Activated T-cell treated with anti-CD3 and anti-CD28 coated beads for 1 hour (primary cell): Measurements from ENCODE around the gene APOBEC3A.
A peak's percentile ranks its signal among the peaks of the same experiment; 100 is the strongest.

Source experiments
- DNase-seq: peaks from one replicate; pipeline ENCODE4 v3.0.0-alpha.2; 2020; ENCODE audit warnings: low read depth

The APOBEC3A gene

GRCh38 chr22:38957046-38957770 lies at the start of gene APOBEC3A:
Gene APOBEC3A (plus strand): TSS chr22:38957609. CDS start chr22:38957692, 83 bp downstream.
- DNase-seq = no peak

GRCh38 chr22:38907767-38908166 lies 49.6 kb upstream of the APOBEC3A start:
- no peak for DNase-seq

GRCh38 chr22:38911434-38911833 lies 46.0 kb upstream of the APOBEC3A start:
- DNase-seq = no peak

GRCh38 chr22:38919631-38920190 lies 37.7 kb upstream of the APOBEC3A start:
- no peak for DNase-seq

- DNase-seq = no peak
Measured at GRCh38 chr22:38921120-38921519, 36.3 kb upstream of the APOBEC3A start.

- no peak for DNase-seq
Measured at GRCh38 chr22:38921806-38922205, 35.6 kb upstream of the APOBEC3A start.

- no peak for DNase-seq
Measured at GRCh38 chr22:38923463-38924346, 33.7 kb upstream of the APOBEC3A start.

- no peak for DNase-seq
Measured at GRCh38 chr22:38924347-38924952, 33.0 kb upstream of the APOBEC3A start.

GRCh38 chr22:38925571-38926041 lies 31.8 kb upstream of the APOBEC3A start:
- DNase-seq = no peak

- DNase-seq = peak; percentile 14
Measured at GRCh38 chr22:38927033-38927781, 30.2 kb upstream of the APOBEC3A start.

GRCh38 chr22:38930512-38930911 lies 26.9 kb upstream of the APOBEC3A start:
- no peak for DNase-seq

- DNase-seq = no peak
Measured at GRCh38 chr22:38935023-38935422, 22.4 kb upstream of the APOBEC3A start.

GRCh38 chr22:38935616-38936015 lies 21.8 kb upstream of the APOBEC3A start:
- DNase-seq = no peak

GRCh38 chr22:38936562-38936961 lies 20.8 kb upstream of the APOBEC3A start:
- DNase-seq = no peak

GRCh38 chr22:38937036-38937435 lies 20.4 kb upstream of the APOBEC3A start:
- no peak for DNase-seq

- DNase-seq = no peak
Measured at GRCh38 chr22:38937541-38937940, 19.9 kb upstream of the APOBEC3A start.

- DNase-seq = no peak
Measured at GRCh38 chr22:38938221-38938620, 19.2 kb upstream of the APOBEC3A start.

GRCh38 chr22:38938925-38939324 lies 18.5 kb upstream of the APOBEC3A start:
- no peak for DNase-seq

GRCh38 chr22:38940811-38941384 lies 16.5 kb upstream of the APOBEC3A start:
- DNase-seq = no peak

- DNase-seq = no peak
Measured at GRCh38 chr22:38941488-38941987, 15.9 kb upstream of the APOBEC3A start.

- DNase-seq = no peak
Measured at GRCh38 chr22:38942702-38943101, 14.7 kb upstream of the APOBEC3A start.
